HCT116 (cell line): ENCODE results near the gene ADAM11. TPM values are rescaled to one million over a fixed set of nuclear protein-coding genes. Genes with fewer than 3 reads are reported as not detected.

Experiments
- ATAC-seq: fragments of 200-7000 bp; cut with Tn5 transposase; 2 replicates; pipeline ENCODE4 v1.9.1; 2020; ENCODE audit warnings: mild to moderate bottlenecking, moderate library complexity
- BruUV-seq: library from RNA; stranded (reverse); fragments of 400-500 nt; replicated peaks from 2 replicates; lab custom pipeline; 2021; lab: Mats Ljungman, UMichigan
- CTCF ChIA-PET: fragments of 300-600 bp; sonication (Branson Sonifier 250); formaldehyde crosslinking; loops from one replicate; lab custom pipeline; 2021; ENCODE audit warnings: antibody characterized with exemption; lab: Charles Lee
- POLR2A ChIA-PET: fragments of 300-600, 350-600 bp; sonication (Branson Sonifier 250); formaldehyde crosslinking; loops from one replicate; lab custom pipeline; 2021; ENCODE audit warnings: antibody characterized with exemption; lab: Charles Lee
- RAD21 ChIA-PET, 2 experiments: fragments of 300-600 bp; sonication (Branson Sonifier 250); formaldehyde crosslinking; loops; one replicate each; lab custom pipeline; 2023; ENCODE audit warnings: low total read pairs in 2 of 2; ENCODE audit not compliant: uncharacterized antibody in 2 of 2, unreplicated experiment in 2 of 2, low non-redundant PET in 1 of 2; lab: Charles Lee
- DNase-seq: peaks from one replicate; pipeline ENCODE4 v3.0.0-alpha.2; 2010; ENCODE audit warnings: low read depth, low spot score
- H2AFZ ChIP-seq: fragments of 200-600 bp; shearing (Covaris generic), sonication (generic); 2 replicates; pipeline ENCODE4 v1.6.1; 2017; ENCODE audit warnings: low read depth, mixed run types, mixed read lengths, antibody characterized with exemption, low read length; ENCODE audit not compliant: poor library complexity, severe bottlenecking
- H3K27ac ChIP-seq: 2 replicates; pipeline ENCODE4 v1.5.1; 2012; ENCODE audit warnings: low read depth, low read length
- H3K27me3 ChIP-seq: fragments of 200-600 bp; sonication (generic); 2 replicates; pipeline ENCODE4 v1.6.1; 2016; ENCODE audit warnings: mixed run types, low read length, mixed read lengths; ENCODE audit not compliant: insufficient read depth
- H3K36me3 ChIP-seq, 2 experiments: fragments of 200-500 bp in 1 of 2; fragments of 200-600 bp in 1 of 2; sonication (Bioruptor generic) in 1 of 2; sonication (generic) in 1 of 2; 2 replicates each; pipeline versions ENCODE4 v1.5.1 to v1.6.1; 2014 to 2016; ENCODE audit warnings: low read length in 2 of 2, inconsistent platforms in 1 of 2, mixed read lengths in 1 of 2, mixed run types in 1 of 2; ENCODE audit not compliant: insufficient read depth in 2 of 2, control insufficient read depth in 1 of 2
- H3K4me1 ChIP-seq, 2 experiments: fragments of 200-600 bp in 1 of 2; sonication (generic) in 1 of 2; 2 replicates each; pipeline versions ENCODE4 v1.5.1 to v1.6.1; 2012 to 2017; ENCODE audit warnings: low read length in 2 of 2, inconsistent platforms in 1 of 2, mild to moderate bottlenecking in 1 of 2, mixed read lengths in 1 of 2, mixed run types in 1 of 2, moderate library complexity in 1 of 2; ENCODE audit not compliant: insufficient read depth in 2 of 2, control insufficient read depth in 1 of 2
- H3K4me2 ChIP-seq: fragments of 200-600 bp; sonication (generic); 2 replicates; pipeline ENCODE4 v1.6.1; 2017; ENCODE audit warnings: mixed run types, low read length, mixed read lengths
- H3K4me3 ChIP-seq, 2 experiments: fragments of 200-600 bp in 1 of 2; sonication (generic) in 1 of 2; replicated peaks in 1 of 2; 2 replicates each; pipeline ENCODE4 v1.5.1; 2011 to 2016; ENCODE audit warnings: low read length in 2 of 2, control low read depth in 1 of 2, low read depth in 1 of 2, mild to moderate bottlenecking in 1 of 2, mixed read lengths in 1 of 2, mixed run types in 1 of 2
- H3K79me2 ChIP-seq: fragments of 200-600 bp; sonication (generic); 2 replicates; pipeline ENCODE4 v1.6.1; 2017; ENCODE audit warnings: mild to moderate bottlenecking, mixed run types, low read length, moderate library complexity, mixed read lengths; ENCODE audit not compliant: insufficient read depth
- H3K9ac ChIP-seq: fragments of 200-600 bp; sonication (generic); 2 replicates; pipeline ENCODE4 v1.6.1; 2016; ENCODE audit warnings: low read length, mixed read lengths
- H3K9me2 ChIP-seq: fragments of 200-600 bp; sonication (generic), shearing (Covaris generic); 2 replicates; pipeline ENCODE4 v1.6.1; 2017; ENCODE audit warnings: mixed run types, mild to moderate bottlenecking, moderate library complexity; ENCODE audit not compliant: insufficient read depth
- H3K9me3 ChIP-seq, 2 experiments: fragments of 200-500 bp in 1 of 2; fragments of 200-600 bp in 1 of 2; sonication (Bioruptor generic) in 1 of 2; sonication (generic) in 1 of 2; 2 replicates each; pipeline ENCODE4 v1.6.1; 2014 to 2017; ENCODE audit warnings: low read length in 2 of 2, mixed read lengths in 2 of 2, inconsistent platforms in 1 of 2, low read depth in 1 of 2, mild to moderate bottlenecking in 1 of 2, mixed run types in 1 of 2, moderate library complexity in 1 of 2; ENCODE audit not compliant: control insufficient read depth in 1 of 2, insufficient read depth in 1 of 2
- H4K20me1 ChIP-seq: fragments of 200-600 bp; sonication (generic), shearing (Covaris generic); 2 replicates; pipeline ENCODE4 v1.6.1; 2017; ENCODE audit warnings: mixed run types, mild to moderate bottlenecking, moderate library complexity; ENCODE audit not compliant: insufficient read depth
- CBX3 ChIP-seq: IDR thresholded peaks from 2 replicates; pipeline ENCODE4 v1.6.1; 2012; ENCODE audit warnings: low read depth
- CEBPB ChIP-seq: IDR thresholded peaks from 2 replicates; pipeline ENCODE4 v1.6.1; 2012; ENCODE audit warnings: low read depth
- CTCF ChIP-seq, 3 experiments: fragments of 200-600 bp in 1 of 3; sonication (generic) in 1 of 3; IDR thresholded peaks in 2 of 3; conservative IDR thresholded peaks in 1 of 3; 2 replicates each; pipeline ENCODE4 v1.5.1; 2012 to 2017; ENCODE audit warnings: low read depth in 2 of 3, low read length in 2 of 3, antibody characterized with exemption in 1 of 3, borderline replicate concordance in 1 of 3, control low read depth in 1 of 3, mild to moderate bottlenecking in 1 of 3, mixed read lengths in 1 of 3, mixed run types in 1 of 3, moderate library complexity in 1 of 3; ENCODE audit not compliant: insufficient read depth in 1 of 3
- EGR1 ChIP-seq: IDR thresholded peaks from 2 replicates; pipeline ENCODE4 v1.6.1; 2012; ENCODE audit warnings: low read depth
- ELF1 ChIP-seq: IDR thresholded peaks from 2 replicates; pipeline ENCODE4 v1.6.1; 2012; ENCODE audit warnings: low read depth, borderline replicate concordance
- EZH2phosphoT487 ChIP-seq: fragments of 200-600 bp; IDR thresholded peaks from 2 replicates; pipeline ENCODE4 v1.6.1; 2018; ENCODE audit warnings: antibody characterized with exemption, borderline replicate concordance
- FOSL1 ChIP-seq: IDR thresholded peaks from 2 replicates; pipeline ENCODE4 v1.6.1; 2012; ENCODE audit warnings: low read depth
- JUND ChIP-seq: IDR thresholded peaks from 2 replicates; pipeline ENCODE4 v1.6.1; 2012
- MAX ChIP-seq: IDR thresholded peaks from 2 replicates; pipeline ENCODE4 v1.6.1; 2012
- POLR2A ChIP-seq: IDR thresholded peaks from 2 replicates; pipeline ENCODE4 v1.7.0; 2011; ENCODE audit warnings: borderline replicate concordance; ENCODE audit not compliant: insufficient read depth, insufficient read length; ENCODE audit errors: extremely low read depth
- RAD21 ChIP-seq: IDR thresholded peaks from 2 replicates; pipeline ENCODE4 v1.6.1; 2012; ENCODE audit warnings: low read depth, mild to moderate bottlenecking
- REST ChIP-seq: IDR thresholded peaks from 2 replicates; pipeline ENCODE4 v1.6.1; 2012; ENCODE audit warnings: low read depth
- SIN3A ChIP-seq: IDR thresholded peaks from 2 replicates; pipeline ENCODE4 v1.6.1; 2012; ENCODE audit warnings: low read depth
- SRF ChIP-seq: IDR thresholded peaks from 2 replicates; pipeline ENCODE4 v1.6.1; 2012; ENCODE audit warnings: low read depth
- TCF7L2 ChIP-seq: IDR thresholded peaks from 2 replicates; pipeline ENCODE4 v1.7.0; 2011; ENCODE audit warnings: borderline replicate concordance, inconsistent platforms; ENCODE audit not compliant: insufficient read depth, insufficient read length; ENCODE audit errors: extremely low read depth
- YY1 ChIP-seq: IDR thresholded peaks from 2 replicates; pipeline ENCODE4 v1.6.1; 2011; ENCODE audit warnings: low read length, low read depth, moderate library complexity, mild to moderate bottlenecking; ENCODE audit not compliant: insufficient replicate concordance; ENCODE audit errors: extremely low read depth
- ZBTB33 ChIP-seq: IDR thresholded peaks from 2 replicates; pipeline ENCODE4 v1.6.1; 2011; ENCODE audit warnings: mild to moderate bottlenecking, low read length, moderate library complexity; ENCODE audit not compliant: insufficient replicate concordance; ENCODE audit errors: extremely low read depth
- ZFX ChIP-seq: fragments of 450-650 bp; IDR thresholded peaks from 2 replicates; pipeline ENCODE4 v1.6.1; 2017
- ZNF274 ChIP-seq: fragments of 200-500 bp; sonication (Bioruptor generic); IDR thresholded peaks from 2 replicates; pipeline ENCODE4 v1.6.1; 2014; ENCODE audit warnings: mild to moderate bottlenecking, low read depth, low read length, inconsistent platforms
- intact Hi-C: fragments of 100-400 bp; cut with micrococcal nuclease; formaldehyde crosslinking; loops from 2 replicates; pipeline ENCODE4 v1.10.0; 2022
- total RNA-seq: library from RNA; stranded (reverse); gene quantifications from one replicate; pipeline ENCODE4 v1.2.1, GENCODE V29; 2021; ENCODE audit not compliant: unreplicated experiment

Gene ADAM11
- total RNA-seq, 1 experiment from 2014 or later, result 7.7 TPM

GRCh38 chr17:44722254-44722653 lies 36.5 kb upstream of the ADAM11 start:
- ATAC-seq (no peak), DNase-seq (no peak)
- Histone ChIP-seq H3K9me2 (no peaks in the 10 kb centered on the region), H3K27me3 (no peaks in the 10 kb centered on the region), H3K9me3 (no peaks in the 10 kb centered on the region), H3K9ac (no peak overlapping the region), H3K36me3 (peaks cover 4 to 11% of the 10 kb centered on the region in 2 experiments; a peak in 3 of 4 replicates), H3K27ac (no peak overlapping the region), H3K4me3 (no peak overlapping the region), H3K4me1 (no peaks in the 10 kb centered on the region), H4K20me1 (no peaks in the 10 kb centered on the region), H3K79me2 (no peaks in the 10 kb centered on the region), H3K4me2 (no peak overlapping the region), H2AFZ (no peak overlapping the region)
- intact Hi-C loops, result no loop called here
- ChIA-PET RAD21 (no interaction called here), POLR2A (no interaction called here), CTCF (no interaction called here)
- BruUV-seq, result no TSS peak
- TF ChIP-seq EGR1 (no peak), FOSL1 (no peak), JUND (no peak), ZBTB33 (no peak), ELF1 (no peak), ZNF274 (no peak), ZFX (no peak), YY1 (no peak), CEBPB (no peak), SIN3A (no peak), MAX (no peak), TCF7L2 (no peak), CBX3 (no peak), EZH2phosphoT487 (no peak), REST (no peak), RAD21 (no peak), SRF (no peak), CTCF (IDR thresholded peaks at IDR 0.05 in 2 of 3, conservative IDR thresholded peaks at IDR 0.05 in 1 of 3; ENCODE audit: borderline replicate concordance in 1 of 3, insufficient read depth in 1 of 3, low read depth in 2 of 3, low read length in 2 of 3) (no peak), POLR2A (no peak)
